ENCODE results near the gene TENM4.

The TENM4 gene

GRCh38 chr11:79438631-79439409, 2.0 kb downstream of the TENM4 start:
- no peak for FAIRE-seq
- peak; percentile 53 for DNase-seq (ENCODE audit: insufficient read length, low spot score)
- TF ChIP-seq POLR2A (IDR thresholded peaks at IDR 0.05; ENCODE audit: low read depth, low read length), result no peak

GRCh38 chr11:79437981-79438630, 2.7 kb downstream of the TENM4 start:
- DNase-seq (ENCODE audit: insufficient read length, low spot score) (no peak), FAIRE-seq (no peak)
- no peak for TF ChIP-seq POLR2A (IDR thresholded peaks at IDR 0.05; ENCODE audit: low read depth, low read length)

GRCh38 chr11:79437278-79437980, 3.4 kb downstream of the TENM4 start:
- FAIRE-seq, result no peak
- peak; percentile 75 for DNase-seq (ENCODE audit: insufficient read length, low spot score)

GRCh38 chr11:79436919-79437277, 3.9 kb downstream of the TENM4 start:
- FAIRE-seq, result no peak
- no peak for DNase-seq (ENCODE audit: insufficient read length, low spot score)
- TF ChIP-seq POLR2A (IDR thresholded peaks at IDR 0.05; ENCODE audit: low read depth, low read length), result no peak

More at GRCh38 chr11:79437278-79437980, 3.4 kb downstream of the TENM4 start:
- no peak for TF ChIP-seq POLR2A (IDR thresholded peaks at IDR 0.05; ENCODE audit: low read depth, low read length)

- no peak for TF ChIP-seq POLR2A (IDR thresholded peaks at IDR 0.05; ENCODE audit: low read depth, low read length)
- FAIRE-seq, result no peak
- no peak for DNase-seq (ENCODE audit: insufficient read length, low spot score)
Observed at GRCh38 chr11:79434283-79434682, 6.5 kb downstream of the TENM4 start.

- no peak for TF ChIP-seq POLR2A (IDR thresholded peaks at IDR 0.05; ENCODE audit: low read depth, low read length)
- no peak for FAIRE-seq
- DNase-seq (ENCODE audit: insufficient read length, low spot score), result no peak
Observed at GRCh38 chr11:79432138-79432537, 8.7 kb downstream of the TENM4 start.

- DNase-seq (ENCODE audit: insufficient read length, low spot score) (peak; percentile 60), FAIRE-seq (peak; percentile 94)
- no peak for TF ChIP-seq POLR2A (IDR thresholded peaks at IDR 0.05; ENCODE audit: low read depth, low read length)
Observed at GRCh38 chr11:79431535-79431934, 9.3 kb downstream of the TENM4 start.

- TF ChIP-seq POLR2A (IDR thresholded peaks at IDR 0.05; ENCODE audit: low read depth, low read length), result no peak
- FAIRE-seq (no peak), DNase-seq (ENCODE audit: insufficient read length, low spot score) (no peak)
Observed at GRCh38 chr11:79430280-79430679, 10.6 kb downstream of the TENM4 start.

- TF ChIP-seq POLR2A (IDR thresholded peaks at IDR 0.05; ENCODE audit: low read depth, low read length), result no peak
- FAIRE-seq (no peak), DNase-seq (ENCODE audit: insufficient read length, low spot score) (no peak)
Observed at GRCh38 chr11:79428406-79428805, 12.4 kb downstream of the TENM4 start.

GRCh38 chr11:79427611-79428327, 13.1 kb downstream of the TENM4 start:
- no peak for TF ChIP-seq POLR2A (IDR thresholded peaks at IDR 0.05; ENCODE audit: low read depth, low read length)
- FAIRE-seq, result no peak
- no peak for DNase-seq (ENCODE audit: insufficient read length, low spot score)

GRCh38 chr11:79427126-79427525, 13.7 kb downstream of the TENM4 start:
- no peak for DNase-seq (ENCODE audit: insufficient read length, low spot score)
- TF ChIP-seq POLR2A (IDR thresholded peaks at IDR 0.05; ENCODE audit: low read depth, low read length), result no peak
- FAIRE-seq, result no peak

GRCh38 chr11:79425463-79425862, 15.4 kb downstream of the TENM4 start:
- TF ChIP-seq POLR2A (IDR thresholded peaks at IDR 0.05; ENCODE audit: low read depth, low read length), result no peak
- DNase-seq (ENCODE audit: insufficient read length, low spot score), result no peak
- no peak for FAIRE-seq

GRCh38 chr11:79423736-79424135, 17.1 kb downstream of the TENM4 start:
- FAIRE-seq (no peak), DNase-seq (ENCODE audit: insufficient read length, low spot score) (no peak)
- no peak for TF ChIP-seq POLR2A (IDR thresholded peaks at IDR 0.05; ENCODE audit: low read depth, low read length)

- no peak for TF ChIP-seq POLR2A (IDR thresholded peaks at IDR 0.05; ENCODE audit: low read depth, low read length)
- FAIRE-seq, result no peak
Observed at GRCh38 chr11:79422866-79423265, 18.0 kb downstream of the TENM4 start.

More at GRCh38 chr11:79422866-79423265, 18.0 kb downstream of the TENM4 start:
- DNase-seq (ENCODE audit: insufficient read length, low spot score), result no peak

All from H54 (cell line).